Stimulated activated CD8-positive, alpha-beta memory T cell treated with anti-CD3 and anti-CD28 coated beads, Interleukin-12 subunit alpha, Interleukin-12 subunit beta, amount 100 ng/mL, for 4 hours (primary cell): ENCODE measurements around the gene TMTC1.

ENCODE experiments used
- DNase-seq: peaks from one replicate; pipeline ENCODE4 v3.0.0-alpha.2; 2020; ENCODE audit warnings: low read depth

The TMTC1 gene

DNA sequence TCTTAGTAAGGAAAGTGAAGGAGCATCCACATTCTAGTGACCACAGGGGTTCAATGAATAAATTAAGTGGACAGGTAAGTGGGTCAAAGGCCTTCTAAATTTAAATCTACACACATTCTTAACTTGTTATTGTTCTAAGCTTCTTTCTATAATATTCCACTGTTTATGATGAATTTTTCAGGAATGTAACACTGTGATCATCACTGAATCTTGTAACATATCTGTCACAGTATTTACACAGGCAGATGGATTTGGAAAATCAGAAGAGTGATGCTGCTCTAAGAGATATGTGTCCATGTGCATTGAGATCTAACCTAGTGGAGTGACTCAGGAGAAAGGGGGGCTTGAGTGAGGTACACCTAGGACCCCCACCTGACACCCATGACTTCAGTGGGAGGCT lies 170.8 kb downstream of the TMTC1 start:
- DNase-seq: no peak

DNA sequence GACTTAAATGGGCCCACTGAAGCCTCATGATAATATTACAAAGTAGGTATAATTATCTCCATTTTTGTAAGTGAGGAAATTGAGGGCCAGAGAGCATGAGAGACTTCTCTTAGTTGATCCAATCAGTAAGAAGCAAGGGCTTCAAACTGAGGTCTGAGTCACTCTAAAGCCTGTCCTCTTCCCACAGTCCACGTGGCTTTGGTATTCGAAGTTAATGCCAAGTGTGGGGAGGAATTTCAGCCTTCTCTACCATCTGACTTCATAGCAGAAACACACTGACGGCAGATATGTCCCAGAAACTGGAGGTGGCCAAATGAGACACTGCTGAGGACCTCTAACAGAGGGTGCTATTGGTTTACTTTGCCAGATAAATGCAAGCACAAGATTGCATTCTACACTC lies 171.8 kb downstream of the TMTC1 start:
- DNase-seq: no peak

DNA sequence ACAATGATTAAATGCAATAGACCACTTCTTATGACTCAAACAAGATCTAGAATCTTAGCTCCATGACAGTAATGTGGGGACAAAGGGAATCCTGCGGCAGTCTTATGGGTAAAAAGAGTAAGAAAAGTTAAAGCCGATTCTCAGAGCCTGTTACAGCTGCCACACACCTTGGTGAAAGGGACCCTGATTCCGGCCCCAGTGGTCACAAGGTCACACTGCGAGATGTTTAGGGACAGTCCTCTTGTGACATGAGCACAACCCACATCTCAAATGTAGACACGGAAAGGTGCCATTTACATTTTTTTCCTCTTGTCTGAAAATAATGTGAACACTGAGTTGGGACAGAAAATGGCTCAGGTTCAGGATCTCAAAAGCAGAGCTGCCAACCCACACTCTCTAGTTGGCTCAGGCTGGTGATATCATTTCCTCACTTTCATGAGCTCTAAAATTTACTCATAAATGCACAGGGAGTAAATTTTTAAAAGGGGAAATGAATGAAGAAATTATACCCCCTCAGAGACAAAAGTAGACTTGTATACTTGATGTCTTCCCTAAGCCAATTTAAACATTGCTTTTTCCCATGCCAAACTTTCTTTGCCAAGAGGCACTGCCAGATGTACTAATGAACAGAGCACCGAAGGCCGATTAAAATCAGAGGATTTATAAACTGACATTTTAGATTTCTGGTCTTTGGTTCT lies 173.1 kb downstream of the TMTC1 start:
- no peak for DNase-seq

DNA sequence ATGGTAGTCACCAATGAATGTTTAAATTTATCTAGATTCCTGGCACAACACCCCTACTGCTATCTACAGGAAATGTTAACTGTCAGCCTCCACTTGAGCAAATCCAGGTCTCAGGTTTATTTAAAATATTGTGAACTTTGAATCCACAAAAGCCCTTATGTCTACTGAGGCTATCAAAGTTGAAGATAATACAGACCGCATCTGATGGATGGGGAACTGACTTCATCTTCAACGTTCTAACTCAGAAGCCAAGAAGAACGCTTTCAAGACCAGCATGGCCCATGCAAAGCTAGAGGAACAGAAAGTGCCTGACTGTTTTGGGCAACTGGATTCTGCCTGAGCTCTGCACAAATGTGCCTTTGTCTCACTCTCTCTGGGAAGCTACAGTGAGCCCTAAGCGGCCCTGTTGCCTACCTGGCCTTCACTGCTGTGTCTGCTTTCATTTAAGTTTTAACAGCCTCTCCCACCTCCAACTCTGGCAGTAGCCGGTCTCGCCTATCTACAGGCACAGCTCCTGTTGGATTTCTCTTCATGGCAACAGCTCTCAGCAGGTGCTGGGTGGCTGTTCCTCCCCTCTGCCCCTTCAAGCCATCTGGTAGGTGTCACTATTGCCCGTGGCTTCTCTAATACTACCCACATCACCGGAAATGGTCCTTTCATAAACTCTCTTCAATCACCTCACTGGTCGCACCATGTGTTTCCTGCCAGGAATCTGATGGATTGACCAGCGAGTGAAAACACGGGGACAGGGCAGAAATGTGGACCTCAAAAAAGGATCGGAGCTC lies 174.1 kb downstream of the TMTC1 start:
- DNase-seq: no peak

DNA sequence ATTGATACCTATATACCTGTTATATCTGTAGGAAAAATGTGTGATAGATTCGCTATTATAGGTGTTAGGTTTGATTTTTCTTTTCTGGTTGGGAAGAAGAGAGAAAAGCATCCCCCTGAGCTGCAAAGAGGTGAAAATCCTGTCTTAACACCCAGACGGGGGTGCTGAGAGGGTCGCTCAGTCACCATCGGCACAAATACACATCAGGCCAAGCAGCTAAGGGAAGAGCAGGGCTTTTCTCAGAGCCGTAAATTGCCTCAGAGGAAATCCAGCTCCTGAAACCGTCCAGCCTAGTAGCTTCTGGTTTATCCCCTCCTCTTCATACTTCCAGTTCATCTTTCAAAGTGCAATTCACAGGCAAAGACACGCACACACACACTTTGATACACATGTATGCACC lies 175.2 kb downstream of the TMTC1 start:
- DNase-seq: no peak

DNA sequence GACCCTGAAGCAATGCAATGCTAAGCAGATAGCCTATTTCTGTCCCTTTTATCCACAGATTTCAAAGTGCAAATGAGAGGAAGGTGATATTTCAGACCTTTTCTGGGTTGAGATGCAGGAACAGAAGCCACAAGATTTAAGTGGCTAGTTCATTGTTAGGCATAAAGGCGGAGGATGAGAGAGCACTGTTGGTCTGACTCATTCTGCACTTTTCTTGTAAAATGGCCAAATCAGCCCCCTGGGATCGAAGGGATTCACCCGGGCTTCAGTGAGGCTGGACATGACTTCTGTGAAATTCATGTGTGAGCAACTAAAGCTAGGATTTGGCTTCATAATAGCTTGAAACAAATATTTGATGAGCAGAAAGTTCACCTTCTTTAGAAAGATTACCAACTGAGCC lies 184.4 kb downstream of the TMTC1 start:
- no peak for DNase-seq

DNA sequence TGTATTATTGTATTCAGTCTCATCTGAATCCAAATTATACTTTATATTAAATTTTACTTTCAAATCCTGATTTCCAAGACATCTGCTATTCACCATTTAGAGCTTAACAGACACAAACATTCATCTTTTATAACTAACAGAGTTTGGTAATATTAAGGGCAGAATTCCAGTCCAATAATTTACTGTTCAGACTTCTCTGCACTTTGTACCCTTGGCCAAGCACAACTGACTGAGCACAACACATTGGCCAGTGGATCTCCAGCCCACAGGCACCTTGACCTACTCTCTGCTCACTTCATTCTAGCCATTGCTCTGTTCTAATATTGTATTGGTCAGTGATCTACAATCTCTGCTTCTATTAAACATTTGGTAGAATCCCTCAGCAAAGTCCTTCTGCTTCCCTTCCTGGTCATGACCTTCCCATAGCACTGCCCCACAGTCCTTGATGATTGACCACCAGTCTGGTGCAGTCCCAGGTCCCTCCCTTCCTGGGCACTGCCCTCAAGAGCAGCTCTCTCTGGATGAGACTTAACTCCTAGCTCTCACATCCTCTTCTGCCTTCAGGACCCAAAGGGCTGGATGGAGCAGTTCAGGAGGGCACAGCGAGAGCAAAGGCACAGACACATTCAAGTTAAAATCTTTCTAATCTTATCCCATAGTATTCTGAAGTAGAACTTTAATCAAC lies 188.5 kb downstream of the TMTC1 start:
- no peak for DNase-seq

DNA sequence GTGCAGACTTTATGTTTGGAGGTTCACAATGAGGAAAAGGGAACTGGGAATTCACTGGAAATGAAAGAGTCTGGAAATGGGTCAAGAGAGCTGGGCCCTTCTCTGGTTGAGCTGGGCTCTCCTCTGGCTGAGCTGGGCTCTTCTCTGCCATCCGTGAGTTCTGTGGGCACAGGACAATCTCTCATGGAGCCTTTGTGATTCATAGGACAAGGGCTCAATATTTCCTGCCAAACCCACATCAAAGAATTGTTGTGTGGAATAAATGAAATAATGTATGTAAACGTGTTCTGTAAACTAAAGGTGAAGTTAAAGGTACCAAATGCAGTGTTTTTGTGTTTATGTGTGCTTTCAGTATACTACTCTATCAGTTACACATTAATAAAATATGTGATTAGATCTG lies 190.7 kb downstream of the TMTC1 start:
- no peak for DNase-seq

DNA sequence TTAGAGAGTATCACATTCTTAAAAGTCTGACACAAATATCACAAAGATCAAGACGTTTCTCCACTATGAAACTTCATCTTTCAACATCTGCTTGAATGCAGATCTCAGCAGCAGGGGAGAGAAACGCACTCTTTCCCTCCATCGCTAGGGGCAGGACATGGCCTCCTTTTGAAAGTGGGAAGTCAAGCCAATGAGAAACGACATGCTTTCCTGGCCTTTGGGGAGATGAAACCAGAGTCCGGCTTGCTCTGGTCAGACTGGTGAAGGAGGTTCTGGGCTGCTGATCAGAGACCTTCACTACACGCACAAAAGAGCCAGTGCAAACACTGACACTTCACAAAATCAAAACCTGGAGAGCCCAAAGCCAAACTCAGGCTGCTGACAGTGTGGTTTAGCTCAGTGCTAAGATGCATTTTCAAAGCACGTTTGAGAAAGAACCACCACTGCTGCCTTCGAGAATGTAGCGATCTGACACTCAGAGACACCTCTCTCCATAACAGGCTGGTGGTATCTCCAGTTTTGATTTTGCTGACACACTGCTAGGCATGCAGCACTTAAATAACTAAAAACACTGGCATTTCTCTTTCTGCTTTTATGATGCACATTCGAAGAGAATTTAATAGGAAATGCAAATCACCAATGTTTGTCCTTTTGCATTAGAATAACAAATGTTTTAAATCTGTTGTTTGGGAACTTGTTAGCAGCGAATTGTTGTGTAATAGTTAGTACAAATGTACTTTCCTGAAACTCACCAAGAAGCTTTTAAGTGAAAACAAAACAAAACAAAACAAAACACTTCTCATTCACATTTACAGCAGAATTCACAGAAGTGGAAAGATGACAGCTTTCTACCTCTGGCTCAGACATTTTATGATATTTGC lies 192.4 kb downstream of the TMTC1 start:
- no peak for DNase-seq

DNA sequence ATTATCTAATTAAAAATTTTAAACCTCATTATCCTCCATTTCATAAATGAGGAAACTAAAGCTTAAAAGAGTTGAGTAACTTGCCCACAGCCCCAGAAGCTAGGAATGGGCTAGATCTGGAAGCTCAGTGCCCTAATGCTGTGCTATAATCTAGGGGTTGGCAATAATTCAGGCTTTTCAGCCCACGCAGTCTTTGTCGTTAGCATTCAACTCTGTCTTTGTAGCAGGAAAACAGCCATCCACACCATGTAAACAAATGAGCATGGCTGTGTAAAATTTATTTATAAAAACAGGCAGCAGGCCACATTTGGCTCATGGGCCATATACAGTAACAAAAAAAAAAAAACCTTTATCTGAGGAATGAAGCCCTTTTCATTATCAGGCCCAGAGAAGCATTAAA lies 193.9 kb downstream of the TMTC1 start:
- DNase-seq: no peak

DNA sequence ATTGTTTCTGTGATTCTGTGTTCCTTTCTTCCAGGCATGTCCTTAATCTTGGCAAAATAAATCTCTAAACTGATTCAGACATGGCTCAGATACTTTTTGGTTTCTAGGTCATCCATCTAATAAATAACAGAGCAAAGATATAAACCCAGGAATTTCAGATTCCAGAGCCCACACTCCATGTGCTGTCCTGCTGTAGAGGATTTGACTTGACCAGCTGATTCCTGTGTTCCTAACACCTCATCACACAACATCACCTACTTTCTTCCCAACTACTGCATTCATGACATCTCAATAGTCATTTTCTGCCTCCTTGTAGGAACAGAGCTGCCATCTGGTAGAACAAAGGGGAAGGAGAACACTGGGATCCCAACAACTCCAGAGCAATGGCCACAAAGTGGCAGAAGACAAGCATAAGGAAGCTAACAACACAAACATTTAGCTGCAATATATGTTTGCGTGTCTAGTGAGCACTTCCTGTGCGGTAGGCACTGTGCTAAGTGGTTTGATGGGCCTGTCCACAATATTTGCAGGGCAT lies 194.4 kb downstream of the TMTC1 start:
- no peak for DNase-seq

DNA sequence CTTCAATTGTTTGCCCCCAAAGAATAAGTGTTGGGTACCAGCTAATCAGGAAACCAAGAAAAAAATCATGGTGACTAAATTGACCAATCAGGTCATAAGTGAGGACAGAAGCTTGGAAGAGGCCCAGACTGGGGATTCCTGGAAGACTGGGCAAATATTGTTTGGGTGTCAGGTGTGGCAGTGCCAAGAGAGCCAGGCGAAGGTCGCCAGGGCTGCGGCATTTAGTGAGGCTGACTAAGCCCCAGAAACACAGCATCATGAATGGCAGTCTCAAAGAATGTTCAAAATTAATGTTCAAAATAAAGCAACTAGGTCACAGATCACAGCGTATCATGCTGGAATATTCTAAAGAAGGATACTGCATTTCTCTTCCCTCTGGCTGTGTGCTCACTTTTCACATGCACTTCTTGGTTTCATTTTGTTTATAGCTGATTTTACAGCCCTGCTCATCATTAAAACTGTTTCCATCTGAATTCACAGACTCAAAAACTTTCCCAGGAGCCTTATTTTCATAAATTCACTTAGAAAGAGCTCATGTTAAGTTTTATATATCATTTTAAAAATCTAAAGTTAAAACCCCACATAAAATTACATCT lies 201.0 kb downstream of the TMTC1 start:
- no peak for DNase-seq

DNA sequence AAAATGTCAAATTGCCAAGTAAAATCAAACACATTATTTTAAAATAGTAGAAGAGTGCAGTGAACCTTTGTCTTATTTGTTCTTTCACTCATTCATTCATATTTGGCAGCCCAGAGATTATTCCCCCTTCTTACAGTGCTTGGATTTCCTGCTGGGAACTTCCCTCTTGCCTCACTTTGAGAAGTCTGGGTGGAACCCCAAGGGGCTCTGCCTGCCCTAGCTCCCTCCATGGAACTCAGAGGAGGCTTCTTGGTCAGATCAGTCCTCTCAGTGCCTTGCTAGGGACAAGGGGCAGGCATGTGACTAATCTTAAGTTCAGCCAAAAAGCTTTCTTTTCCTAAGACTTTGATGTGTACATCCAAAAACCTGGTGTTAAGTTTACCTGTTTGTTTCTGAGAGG lies 201.6 kb downstream of the TMTC1 start:
- DNase-seq: no peak

DNA sequence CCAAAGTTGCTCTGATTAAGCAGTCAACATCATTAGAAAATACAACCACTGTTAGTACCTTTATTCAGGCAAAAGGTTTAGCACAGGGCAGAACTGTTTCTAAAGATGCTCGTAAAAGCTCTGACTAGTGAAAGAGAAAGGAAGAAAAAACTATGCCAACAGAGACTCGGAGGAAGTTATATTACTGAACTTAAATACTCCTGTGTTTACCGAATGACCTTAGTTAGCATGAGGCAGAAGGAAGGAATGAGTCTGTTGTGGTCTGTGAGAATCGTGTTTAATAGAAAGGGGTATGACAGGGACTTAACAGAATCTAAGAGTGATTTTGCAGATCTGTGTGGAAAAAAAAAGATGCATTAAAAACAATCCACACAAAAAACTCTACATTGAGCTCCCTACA lies 202.1 kb downstream of the TMTC1 start:
- DNase-seq: no peak

DNA sequence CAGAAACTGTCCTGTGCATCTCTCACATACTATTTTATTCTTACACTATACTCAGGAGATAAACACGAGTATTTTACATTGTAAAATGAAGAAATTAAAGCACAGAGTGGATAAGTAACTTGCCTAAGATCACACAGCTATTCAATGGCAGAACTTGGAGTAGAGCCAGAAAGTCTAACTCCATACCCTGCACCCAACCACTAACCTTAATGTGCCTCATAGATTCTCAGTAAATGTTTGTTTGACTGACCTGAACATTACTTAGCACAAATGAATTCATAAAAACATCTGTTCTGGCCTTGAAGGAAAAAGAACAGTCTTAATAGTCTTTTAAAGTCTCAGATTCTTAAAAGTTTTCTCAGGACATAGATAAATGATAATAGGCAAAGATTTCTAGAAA lies 202.8 kb downstream of the TMTC1 start:
- no peak for DNase-seq

DNA sequence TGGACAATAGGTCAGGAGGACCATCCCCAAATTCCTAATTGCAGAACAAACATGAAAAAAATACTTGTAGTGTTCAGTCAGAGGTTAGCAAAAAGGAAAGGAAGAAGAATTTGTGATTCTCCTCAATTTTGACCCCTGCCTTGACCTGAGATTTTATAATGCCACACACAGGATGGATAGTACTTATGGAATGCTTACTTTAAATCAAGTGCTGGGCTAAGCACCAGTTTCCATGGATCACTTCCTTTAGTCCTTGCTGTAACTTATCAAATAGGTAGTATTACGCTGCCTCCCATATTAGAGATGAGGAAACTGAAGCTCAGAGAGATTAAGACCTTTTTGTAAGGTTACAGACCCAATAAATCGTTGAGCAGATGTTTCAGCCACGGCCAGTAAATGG lies 205.0 kb downstream of the TMTC1 start:
- DNase-seq: no peak

DNA sequence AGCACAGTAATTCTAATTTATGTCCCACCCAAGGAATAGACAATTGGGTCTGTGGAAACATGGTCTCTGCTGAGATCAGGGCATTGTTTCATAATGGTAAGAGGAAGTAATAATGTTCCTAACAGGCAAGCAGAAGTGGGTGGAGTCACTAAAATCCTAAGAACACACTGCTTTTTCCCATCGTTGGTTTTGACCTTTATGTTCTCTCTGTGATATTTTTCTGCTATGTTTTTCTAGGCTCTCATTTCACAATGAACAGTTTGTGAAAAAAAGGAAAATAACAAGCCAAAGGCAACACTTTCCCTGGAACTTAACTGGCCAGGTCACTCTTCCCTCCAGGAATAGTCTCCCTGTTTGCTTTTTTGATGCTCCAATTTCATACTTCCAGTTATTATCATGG lies 205.7 kb downstream of the TMTC1 start:
- DNase-seq: no peak

DNA sequence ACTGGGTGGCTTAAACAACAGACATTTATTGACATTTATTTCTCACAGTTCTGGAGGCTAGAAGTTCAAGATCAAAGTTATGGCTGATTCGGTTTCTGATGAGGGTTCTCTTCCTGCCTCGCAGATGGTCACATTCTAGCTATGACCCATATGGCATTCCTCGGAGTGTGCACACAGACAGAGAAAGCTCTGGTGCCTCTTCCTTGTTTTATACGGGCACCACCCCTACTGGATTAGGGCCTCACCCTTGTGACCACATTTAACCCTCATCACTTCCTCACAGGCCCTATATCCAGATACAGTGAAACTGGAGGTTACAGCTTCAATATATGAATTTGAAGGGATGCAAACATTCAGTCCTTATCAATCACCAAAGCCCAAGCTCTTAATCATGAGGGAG lies 209.2 kb downstream of the TMTC1 start:
- no peak for DNase-seq

DNA sequence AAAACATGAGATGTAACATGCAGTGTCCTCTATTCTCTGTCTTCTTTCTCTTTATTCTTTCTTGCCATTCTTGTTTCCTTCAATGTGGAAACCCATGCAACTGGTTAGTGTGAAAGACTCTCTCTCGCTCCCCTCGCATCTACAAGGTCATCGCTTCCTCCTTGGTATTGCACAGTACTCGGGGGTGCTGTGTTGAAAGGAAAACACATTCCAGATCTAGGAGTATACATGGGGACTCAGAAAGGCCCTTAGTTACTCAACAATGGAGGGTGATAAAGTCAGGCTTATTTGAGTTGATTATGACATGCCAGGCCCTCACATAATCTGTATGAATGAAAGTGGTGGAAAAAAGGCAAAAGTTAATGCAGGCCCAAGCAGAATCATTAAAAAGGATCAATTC lies 210.8 kb downstream of the TMTC1 start:
- no peak for DNase-seq

DNA sequence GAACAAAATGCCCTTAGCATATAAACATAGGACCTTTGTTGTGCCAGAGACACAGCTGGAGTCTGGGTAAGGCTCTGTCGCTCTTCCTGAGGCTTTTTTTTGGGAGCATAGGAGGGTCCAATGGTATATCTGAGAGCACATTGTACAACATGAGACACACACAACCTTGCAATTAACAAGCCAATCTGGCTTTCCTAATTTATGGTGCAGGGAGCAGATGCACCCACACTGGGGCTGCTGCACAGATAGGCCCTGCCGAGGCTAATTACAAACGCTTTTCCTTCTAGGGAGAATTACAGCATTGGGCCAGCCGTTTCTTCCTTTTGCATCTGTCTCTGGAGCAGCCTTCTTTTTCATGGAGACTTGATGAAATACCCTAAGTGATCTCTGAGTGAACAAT lies 211.3 kb downstream of the TMTC1 start:
- DNase-seq: no peak

DNA sequence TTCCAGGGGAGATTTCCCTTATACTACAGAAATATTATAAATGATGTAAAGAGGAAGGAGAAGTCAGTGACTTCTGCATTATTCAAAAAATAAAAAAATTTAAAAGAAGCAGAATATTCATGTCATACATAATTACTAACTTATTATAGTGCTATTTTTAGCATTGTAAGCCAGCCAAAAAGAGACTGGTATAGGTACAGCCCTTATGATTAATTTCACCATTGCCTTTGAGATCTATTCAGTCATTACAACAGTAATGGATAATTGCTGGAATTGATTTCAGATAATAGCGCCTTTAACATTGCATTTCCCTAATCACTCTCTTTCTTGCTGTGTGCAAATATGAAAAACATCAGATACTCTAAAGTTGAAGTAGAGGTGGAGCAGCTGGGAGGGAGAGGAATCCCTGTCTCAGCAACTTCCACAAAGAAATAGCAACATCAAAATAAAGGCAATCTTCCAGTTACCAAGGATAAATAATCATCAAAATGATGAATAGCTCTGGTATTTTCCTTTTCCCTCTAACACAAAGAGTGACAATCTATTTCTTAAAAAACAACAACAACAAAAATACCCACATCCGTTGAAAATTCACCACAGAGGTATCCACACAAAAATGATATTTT lies 214.5 kb downstream of the TMTC1 start:
- DNase-seq: no peak
